ENCODE results near the gene SLC29A3. TPM values are rescaled to one million over a fixed set of nuclear protein-coding genes. Genes with fewer than 3 reads are reported as not detected.

Gene SLC29A3
- total RNA-seq, 1 donor from 2014 or later: 5.3 TPM

GRCh38 chr10:71289421-71290130 lies 29.5 kb upstream of the SLC29A3 start:
- no peak for TF ChIP-seq CTCF (conservative IDR thresholded peaks at IDR 0.05)
- Mint-ChIP-seq H3K36me3 (ENCODE audit: low read depth) (no peaks in the 10 kb centered on the region), H3K9me3 (no peaks in the 10 kb centered on the region), H3K27ac (ENCODE audit: unreplicated experiment) (no peak overlapping the region), H3K4me3 (no peak overlapping the region), H3K27me3 (ENCODE audit: low read depth) (peaks cover 2% of the 10 kb centered on the region), H3K4me1 (no peaks in the 10 kb centered on the region)
- no peak for DNase-seq (ENCODE audit: low read depth, low spot score)

- Mint-ChIP-seq H3K9me3 (no peaks in the 10 kb centered on the region), H3K4me1 (no peaks in the 10 kb centered on the region), H3K4me3 (no peak overlapping the region), H3K27me3 (ENCODE audit: low read depth) (peaks cover 2% of the 10 kb centered on the region), H3K36me3 (ENCODE audit: low read depth) (no peaks in the 10 kb centered on the region), H3K27ac (ENCODE audit: unreplicated experiment) (no peak overlapping the region)
- TF ChIP-seq CTCF (conservative IDR thresholded peaks at IDR 0.05): no peak
- DNase-seq (ENCODE audit: low read depth, low spot score): no peak
Measured at GRCh38 chr10:71290331-71290730, 28.7 kb upstream of the SLC29A3 start.

GRCh38 chr10:71290806-71291527 lies 28.1 kb upstream of the SLC29A3 start:
- no peak overlapping the region for H3K4me3 Mint-ChIP-seq
- no peaks in the 10 kb centered on the region for H3K9me3 Mint-ChIP-seq
- H3K36me3 Mint-ChIP-seq (ENCODE audit: low read depth): no peaks in the 10 kb centered on the region
- H3K27me3 Mint-ChIP-seq (ENCODE audit: low read depth): peaks cover 2% of the 10 kb centered on the region
- no peaks in the 10 kb centered on the region for H3K4me1 Mint-ChIP-seq
- no peak overlapping the region for H3K27ac Mint-ChIP-seq (ENCODE audit: unreplicated experiment)
- DNase-seq (ENCODE audit: low read depth, low spot score): no peak
- TF ChIP-seq CTCF (conservative IDR thresholded peaks at IDR 0.05): no peak

- DNase-seq (ENCODE audit: low read depth, low spot score): no peak
- H3K36me3 Mint-ChIP-seq (ENCODE audit: low read depth): no peaks in the 10 kb centered on the region
- TF ChIP-seq CTCF (conservative IDR thresholded peaks at IDR 0.05): no peak
- no peaks in the 10 kb centered on the region for H3K4me1 Mint-ChIP-seq
- peaks cover 2% of the 10 kb centered on the region for H3K27me3 Mint-ChIP-seq (ENCODE audit: low read depth)
- H3K9me3 Mint-ChIP-seq: no peaks in the 10 kb centered on the region
- H3K4me3 Mint-ChIP-seq: no peak overlapping the region
- H3K27ac Mint-ChIP-seq (ENCODE audit: unreplicated experiment): no peak overlapping the region
Measured at GRCh38 chr10:71291528-71291900, 27.5 kb upstream of the SLC29A3 start.

GRCh38 chr10:71292624-71293445 lies 26.2 kb upstream of the SLC29A3 start:
- Mint-ChIP-seq H3K27ac (ENCODE audit: unreplicated experiment) (no peak overlapping the region), H3K4me1 (no peaks in the 10 kb centered on the region), H3K36me3 (ENCODE audit: low read depth) (no peaks in the 10 kb centered on the region), H3K27me3 (ENCODE audit: low read depth) (peaks cover 2% of the 10 kb centered on the region), H3K9me3 (no peaks in the 10 kb centered on the region), H3K4me3 (no peak overlapping the region)
- DNase-seq (ENCODE audit: low read depth, low spot score): no peak
- TF ChIP-seq CTCF (conservative IDR thresholded peaks at IDR 0.05): no peak

Data from neural crest cell (in vitro differentiated cells).